ENCODE measurements around the gene TTC28.

The TTC28 gene

DNA sequence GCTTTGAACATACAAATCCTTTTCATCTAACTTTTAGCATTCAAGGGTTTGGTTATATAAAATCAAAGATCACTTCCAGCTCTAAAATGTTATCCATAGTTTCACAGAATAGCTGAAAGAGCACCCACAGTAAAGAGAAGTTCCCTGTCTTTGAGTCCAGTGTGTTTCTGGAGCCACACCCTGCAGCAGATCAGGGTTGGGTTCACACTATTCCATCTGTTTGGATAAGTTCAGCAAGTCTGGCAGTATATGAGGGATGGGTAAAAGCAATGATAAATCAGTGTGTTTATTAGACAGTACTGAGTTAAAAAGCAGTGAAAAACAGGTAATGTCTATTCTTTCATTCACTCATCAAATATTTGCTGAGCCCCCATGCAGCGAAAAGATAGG is 624.8 kb downstream of the TTC28 start:
- TF ChIP-seq, protein P1, sequence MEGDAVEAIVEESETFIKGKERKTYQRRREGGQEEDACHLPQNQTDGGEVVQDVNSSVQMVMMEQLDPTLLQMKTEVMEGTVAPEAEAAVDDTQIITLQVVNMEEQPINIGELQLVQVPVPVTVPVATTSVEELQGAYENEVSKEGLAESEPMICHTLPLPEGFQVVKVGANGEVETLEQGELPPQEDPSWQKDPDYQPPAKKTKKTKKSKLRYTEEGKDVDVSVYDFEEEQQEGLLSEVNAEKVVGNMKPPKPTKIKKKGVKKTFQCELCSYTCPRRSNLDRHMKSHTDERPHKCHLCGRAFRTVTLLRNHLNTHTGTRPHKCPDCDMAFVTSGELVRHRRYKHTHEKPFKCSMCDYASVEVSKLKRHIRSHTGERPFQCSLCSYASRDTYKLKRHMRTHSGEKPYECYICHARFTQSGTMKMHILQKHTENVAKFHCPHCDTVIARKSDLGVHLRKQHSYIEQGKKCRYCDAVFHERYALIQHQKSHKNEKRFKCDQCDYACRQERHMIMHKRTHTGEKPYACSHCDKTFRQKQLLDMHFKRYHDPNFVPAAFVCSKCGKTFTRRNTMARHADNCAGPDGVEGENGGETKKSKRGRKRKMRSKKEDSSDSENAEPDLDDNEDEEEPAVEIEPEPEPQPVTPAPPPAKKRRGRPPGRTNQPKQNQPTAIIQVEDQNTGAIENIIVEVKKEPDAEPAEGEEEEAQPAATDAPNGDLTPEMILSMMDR (IDR thresholded peaks at IDR 0.05; ENCODE audit: extremely low read depth, missing control alignments): no peak
- DNase-seq (ENCODE audit: low spot score): no peak

DNA sequence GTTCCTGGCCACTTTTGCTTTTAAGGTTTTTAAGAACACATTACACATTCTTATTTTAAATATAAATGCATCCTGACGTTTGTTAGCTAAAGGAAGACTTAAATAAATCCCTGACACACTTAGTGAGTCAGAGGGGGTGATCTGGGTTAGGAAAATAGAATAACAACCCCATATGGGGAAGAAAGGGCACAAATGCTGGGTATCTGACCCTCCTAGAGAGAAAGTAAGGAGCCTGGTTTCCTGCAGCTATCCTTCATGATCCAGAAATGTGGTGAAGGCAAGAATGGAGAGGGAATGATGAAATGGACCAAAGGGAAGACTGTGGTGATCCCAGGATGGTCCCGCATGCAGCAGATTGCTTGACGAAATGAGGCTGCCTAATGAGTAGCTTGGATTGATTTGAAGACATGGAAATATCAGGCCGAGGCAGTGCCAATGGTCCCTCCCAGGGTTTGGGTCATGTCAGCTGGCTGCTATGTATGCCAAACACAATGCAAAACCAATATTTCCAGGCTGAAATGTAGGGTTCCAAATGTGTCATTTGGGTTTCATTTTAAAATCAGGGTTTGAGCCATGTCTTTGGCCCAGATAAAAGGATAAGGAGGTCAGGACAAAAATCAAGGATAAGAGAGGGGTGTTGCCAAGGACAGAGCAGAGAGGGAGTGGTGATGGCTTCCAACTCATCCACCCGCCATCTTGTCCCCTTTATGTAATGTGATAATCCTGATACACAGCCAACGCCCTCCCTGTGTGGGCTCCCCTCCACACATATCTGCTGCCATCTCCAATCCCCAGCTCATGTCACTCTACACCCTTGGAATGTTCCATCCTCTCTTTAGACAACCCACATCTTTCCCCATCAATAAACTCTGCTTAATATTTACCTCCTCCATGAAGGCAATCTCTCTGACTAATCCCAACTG is 625.5 kb downstream of the TTC28 start:
- TF ChIP-seq, protein P1 (IDR thresholded peaks at IDR 0.05; ENCODE audit: extremely low read depth, missing control alignments): no peak
- DNase-seq (ENCODE audit: low spot score): no peak

DNA sequence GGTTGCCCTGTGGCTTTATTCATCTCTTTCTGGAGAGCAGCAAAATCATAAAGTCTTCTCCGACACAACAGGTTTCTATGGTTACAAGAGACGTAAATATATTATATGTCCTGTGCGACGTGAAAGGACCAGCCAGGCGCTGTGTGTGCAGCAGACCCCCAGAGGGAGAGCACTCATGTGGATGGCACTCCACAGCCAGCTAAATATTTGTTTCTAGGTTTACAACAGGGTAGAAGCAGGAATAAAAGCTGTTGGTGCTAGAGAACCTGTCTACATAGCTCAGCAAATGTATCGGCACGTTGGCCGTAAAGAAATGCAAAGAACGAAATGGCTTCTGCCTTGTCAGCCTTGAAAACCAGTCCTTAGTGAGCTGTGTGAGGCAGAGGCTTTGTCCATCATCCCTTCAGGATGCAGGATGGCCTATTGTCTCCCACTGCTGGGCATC is 626.8 kb downstream of the TTC28 start:
- TF ChIP-seq, protein P1 (IDR thresholded peaks at IDR 0.05; ENCODE audit: extremely low read depth, missing control alignments): no peak
- DNase-seq (ENCODE audit: low spot score): no peak

DNA sequence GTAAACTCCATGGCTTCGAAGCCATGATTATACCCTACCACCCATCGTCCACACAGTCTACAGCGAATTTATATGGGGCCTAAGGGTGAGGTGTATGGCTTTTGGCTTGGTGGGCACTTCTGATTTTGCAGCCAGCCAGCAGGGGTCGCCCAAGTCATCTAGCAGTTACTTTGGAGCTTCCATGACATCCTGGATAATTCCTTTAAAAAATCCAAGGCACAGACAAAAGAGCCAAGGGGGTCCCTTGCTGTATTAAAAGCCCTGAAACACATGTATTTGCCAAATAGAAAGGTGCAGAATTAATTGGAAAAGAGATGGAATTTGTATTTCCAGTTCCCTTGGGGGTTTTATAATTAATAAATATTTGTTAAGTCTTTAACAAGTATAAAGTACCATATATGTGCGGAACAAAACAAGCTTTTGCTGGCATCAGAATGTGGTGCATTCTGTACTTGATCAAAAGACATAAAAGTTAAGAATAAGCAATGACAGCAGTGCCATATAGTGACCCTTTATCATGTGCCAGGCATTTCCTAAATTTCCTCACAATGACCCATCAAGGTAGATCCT is 627.8 kb downstream of the TTC28 start:
- peak; percentile 25 for DNase-seq (ENCODE audit: low spot score)
- TF ChIP-seq, protein P1 (IDR thresholded peaks at IDR 0.05; ENCODE audit: extremely low read depth, missing control alignments): peak; percentile 51

DNA sequence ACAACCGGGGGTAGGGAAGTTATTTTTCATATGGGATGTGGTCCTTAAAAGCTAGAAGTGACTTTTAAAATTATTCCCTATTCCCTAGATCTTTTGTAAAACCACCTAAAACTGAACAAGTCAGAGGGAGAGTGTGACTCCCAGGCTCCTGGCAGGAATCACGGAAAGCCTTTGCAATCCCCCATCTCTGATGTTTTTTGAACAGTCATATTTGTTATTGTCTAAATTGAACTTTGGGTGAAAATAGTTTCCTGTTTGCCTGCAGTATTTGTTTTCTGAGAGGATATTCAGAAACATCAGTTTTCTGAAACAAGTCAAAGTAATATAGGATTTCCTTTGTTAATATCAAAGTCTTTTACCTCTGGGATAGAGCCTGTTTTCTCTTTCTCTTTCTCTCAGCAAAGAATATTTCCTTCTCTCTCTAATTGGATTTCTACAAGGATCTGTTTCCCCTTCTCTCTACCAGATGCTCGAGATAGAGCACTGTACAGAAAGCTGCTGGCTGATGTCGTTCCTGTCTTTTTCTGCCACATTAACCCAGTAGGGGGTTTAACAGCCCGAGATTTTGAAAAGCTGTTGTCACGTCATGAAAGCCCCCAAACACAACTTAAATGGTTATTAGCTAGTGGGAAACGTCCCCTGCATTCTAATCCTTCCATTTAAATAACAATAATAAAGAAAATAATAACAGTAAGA is 628.4 kb downstream of the TTC28 start:
- TF ChIP-seq, protein P1 (IDR thresholded peaks at IDR 0.05; ENCODE audit: extremely low read depth, missing control alignments): no peak
- DNase-seq (ENCODE audit: low spot score): no peak

DNA sequence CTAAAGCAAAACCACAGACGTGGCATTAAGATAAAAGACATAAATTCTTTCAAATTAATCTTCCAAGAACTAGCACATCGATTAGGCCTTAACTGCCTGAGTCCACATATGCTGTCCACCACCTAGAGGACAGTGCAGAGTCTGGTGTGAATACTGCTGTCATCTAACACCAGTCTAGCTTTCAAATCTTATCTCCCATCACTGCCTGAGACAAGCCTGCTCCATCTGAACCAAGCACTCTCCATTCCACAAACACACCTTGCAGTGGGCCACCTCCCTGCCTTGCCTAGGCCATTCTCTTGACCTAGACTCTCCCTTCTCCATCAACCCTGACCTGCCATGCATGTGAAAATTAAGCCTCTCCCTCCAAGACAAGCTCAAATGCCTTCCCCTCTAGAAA is 631.1 kb downstream of the TTC28 start:
- DNase-seq (ENCODE audit: low spot score): no peak
- TF ChIP-seq, protein P1 (IDR thresholded peaks at IDR 0.05; ENCODE audit: extremely low read depth, missing control alignments): no peak

DNA sequence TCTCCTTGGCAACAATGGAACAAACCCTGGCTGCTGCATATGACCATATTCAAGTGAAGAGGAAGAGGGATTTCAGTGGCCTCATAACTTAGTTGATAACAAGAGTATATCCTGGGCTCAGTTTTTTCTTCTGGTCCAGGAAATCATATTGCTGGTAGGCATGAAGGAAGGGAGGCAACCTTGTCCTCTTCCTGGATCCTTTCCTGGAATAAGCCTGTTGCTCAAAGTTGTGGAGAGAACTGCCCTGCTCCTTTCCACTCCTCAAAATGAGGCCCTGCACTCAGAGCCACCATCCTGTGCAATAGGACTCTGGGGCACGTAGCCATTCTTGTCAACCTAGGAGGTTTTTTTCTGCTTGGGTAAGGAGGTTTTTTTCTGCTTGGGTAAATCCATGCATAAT is 631.9 kb downstream of the TTC28 start:
- TF ChIP-seq, protein P1 (IDR thresholded peaks at IDR 0.05; ENCODE audit: extremely low read depth, missing control alignments): no peak
- no peak for DNase-seq (ENCODE audit: low spot score)

Measured in GM20000 (cell line).